NCI-H1048 (cell line): ENCODE results near the gene EIF3B.
"Not testable (repeated sequence)": the region's sequence is repeated elsewhere in the genome, so short reads cannot be mapped to it uniquely, and the experiment has no call there.

Source experiments
- DNase-seq: peaks from one replicate; lab custom pipeline; 2025; lab: John Stamatoyannopoulos, UW

EIF3B gene

GRCh38 chr7:2347351-2348063, 7.1 kb upstream of the EIF3B start:
- DNase-seq: not testable (repeated sequence)

- no peak for DNase-seq
Observed at GRCh38 chr7:2350055-2350454, 4.6 kb upstream of the EIF3B start.

GRCh38 chr7:2350861-2351260, 3.8 kb upstream of the EIF3B start:
- DNase-seq: no peak

- DNase-seq: no peak
Observed at GRCh38 chr7:2353113-2353935, 1.3 kb upstream of the EIF3B start.

GRCh38 chr7:2353936-2354185, 766 bp upstream of the EIF3B start:
- peak; percentile 68 for DNase-seq

GRCh38 chr7:2354939-2355704, 495 bp downstream of the EIF3B start:
- no peak for DNase-seq

- DNase-seq: no peak
Observed at GRCh38 chr7:2355705-2356008, 1.0 kb downstream of the EIF3B start.

GRCh38 chr7:2357165-2357564, 2.5 kb downstream of the EIF3B start:
- DNase-seq: no peak

- no peak for DNase-seq
Observed at GRCh38 chr7:2357571-2357970, 2.9 kb downstream of the EIF3B start.

- no peak for DNase-seq
Observed at GRCh38 chr7:2358968-2359527, 4.4 kb downstream of the EIF3B start.

GRCh38 chr7:2359610-2360009, 5.0 kb downstream of the EIF3B start:
- DNase-seq: no peak

GRCh38 chr7:2360796-2361195, 6.2 kb downstream of the EIF3B start:
- DNase-seq: no peak

GRCh38 chr7:2362385-2363088, 7.9 kb downstream of the EIF3B start:
- DNase-seq: no peak

- DNase-seq: no peak
Observed at GRCh38 chr7:2369139-2369538, 14.5 kb downstream of the EIF3B start.

- DNase-seq: no peak
Observed at GRCh38 chr7:2371329-2371728, 16.7 kb downstream of the EIF3B start.

GRCh38 chr7:2372724-2373123, 18.1 kb downstream of the EIF3B start:
- DNase-seq: no peak

- DNase-seq: no peak
Observed at GRCh38 chr7:2373124-2373556, 18.5 kb downstream of the EIF3B start.

GRCh38 chr7:2373646-2374045, 19.0 kb downstream of the EIF3B start:
- no peak for DNase-seq

GRCh38 chr7:2374401-2374800, 19.8 kb downstream of the EIF3B start:
- no peak for DNase-seq

- no peak for DNase-seq
Observed at GRCh38 chr7:2374830-2375728, 20.5 kb downstream of the EIF3B start.
